HepG2 (cell line): Measurements from ENCODE around the gene MAP1LC3C. TPM values are rescaled to one million over a fixed set of nuclear protein-coding genes. Genes with fewer than 3 reads are reported as not detected.
A peak's percentile ranks its signal among the peaks of the same experiment; 100 is the strongest.

Experiments used
- SUZ12 ChIP-seq: fragments of 150-350 bp; IDR thresholded peaks from 2 replicates; pipeline ENCODE4 v1.6.1; 2014; ENCODE audit warnings: low read depth, low read length
- ZFAT ChIP-seq: sonication (generic); formaldehyde crosslinking; conservative IDR thresholded peaks from 2 replicates; pipeline ENCODE4 v1.8.1; 2023; ENCODE audit warnings: missing genetic modification reagents, inconsistent platforms
- ZNF605 ChIP-seq: sonication (generic); formaldehyde crosslinking; IDR thresholded peaks from 2 replicates; pipeline ENCODE4 v1.8.0; 2022; ENCODE audit warnings: mild to moderate bottlenecking, missing genetic modification reagents
- ZNF746 ChIP-seq: sonication (generic); formaldehyde crosslinking; IDR thresholded peaks from 2 replicates; pipeline ENCODE4 v1.8.0; 2022; ENCODE audit warnings: mild to moderate bottlenecking, missing genetic modification reagents
- polyA plus RNA-seq, 8 experiments: library from polyadenylated mRNA; depleted of rRNA in 3 of 8; stranded (reverse) in 7 of 8; unstranded in 1 of 8; fragments of >200 nt; fragmentation: Illumina TruSeq in 4 of 8; extraction: Trizol in 4 of 8; gene quantifications; 2 replicates each; pipeline versions ENCODE4 v1.2.1 to v1.2.3, GENCODE V29; 2011 to 2016; ENCODE audit warnings: low read depth in 4 of 8, missing spikeins in 1 of 8, mixed read lengths in 1 of 8; ENCODE audit not compliant: insufficient read depth in 1 of 8
- total RNA-seq, 5 experiments: library from RNA; depleted of rRNA; stranded (reverse); fragments of >200 nt; fragmentation: Illumina TruSeq; extraction: Trizol; gene quantifications; 2 replicates each; pipeline ENCODE4 v1.2.3, GENCODE V29; 2016; ENCODE audit warnings: low read depth in 1 of 5
- TF ChIP-seq, protein P1 (sequence below): sonication (generic); formaldehyde crosslinking; IDR thresholded peaks from 2 replicates; pipeline ENCODE4 v1.4.0; 2020; ENCODE audit warnings: missing genetic modification reagents
- TF ChIP-seq, protein P2 (sequence below): sonication (generic); formaldehyde crosslinking; IDR thresholded peaks from 2 replicates; pipeline ENCODE4 v1.4.0; 2020; ENCODE audit warnings: missing genetic modification reagents
- TF ChIP-seq, protein P3 (sequence below): sonication (generic); formaldehyde crosslinking; IDR thresholded peaks from 2 replicates; pipeline ENCODE4 v1.4.0; 2020; ENCODE audit warnings: mild to moderate bottlenecking, missing genetic modification reagents

The MAP1LC3C gene
- total and polyA plus RNA-seq, 2 of the 13 experiments (the other 11 are each of a cell fraction or from before 2014, with no cell fraction given), result not detected

DNA sequence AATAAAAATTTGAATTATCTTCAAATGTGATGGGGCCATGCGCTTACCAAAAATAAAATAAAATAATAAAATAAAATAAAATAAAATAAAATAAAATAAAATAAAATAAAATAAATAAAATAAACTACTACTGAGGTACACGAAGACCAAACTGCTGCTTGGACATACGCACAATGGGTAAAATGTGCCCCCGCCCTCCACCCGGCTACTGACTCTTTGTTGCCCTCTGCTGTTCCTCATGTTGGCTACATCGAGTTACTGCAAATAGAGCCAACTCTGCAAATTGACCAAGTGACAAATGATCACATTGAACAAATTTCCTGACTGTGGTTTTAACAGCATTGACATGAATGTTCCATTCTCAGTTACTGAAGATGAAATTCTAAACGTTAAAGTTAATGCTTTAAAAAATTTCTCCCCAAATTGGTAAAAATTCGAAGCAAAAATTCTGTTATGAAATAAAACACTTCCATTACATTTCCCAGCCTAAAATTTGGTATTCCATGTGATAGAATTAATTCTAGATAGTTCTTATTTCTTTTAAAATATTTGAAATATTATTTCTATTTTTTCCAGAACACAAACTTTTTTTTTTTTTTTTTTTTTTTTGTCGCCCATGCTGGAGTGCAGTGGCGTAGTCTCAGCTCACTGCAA lies 18.8 kb upstream of the MAP1LC3C start (continued):
- TF ChIP-seq, protein P1, sequence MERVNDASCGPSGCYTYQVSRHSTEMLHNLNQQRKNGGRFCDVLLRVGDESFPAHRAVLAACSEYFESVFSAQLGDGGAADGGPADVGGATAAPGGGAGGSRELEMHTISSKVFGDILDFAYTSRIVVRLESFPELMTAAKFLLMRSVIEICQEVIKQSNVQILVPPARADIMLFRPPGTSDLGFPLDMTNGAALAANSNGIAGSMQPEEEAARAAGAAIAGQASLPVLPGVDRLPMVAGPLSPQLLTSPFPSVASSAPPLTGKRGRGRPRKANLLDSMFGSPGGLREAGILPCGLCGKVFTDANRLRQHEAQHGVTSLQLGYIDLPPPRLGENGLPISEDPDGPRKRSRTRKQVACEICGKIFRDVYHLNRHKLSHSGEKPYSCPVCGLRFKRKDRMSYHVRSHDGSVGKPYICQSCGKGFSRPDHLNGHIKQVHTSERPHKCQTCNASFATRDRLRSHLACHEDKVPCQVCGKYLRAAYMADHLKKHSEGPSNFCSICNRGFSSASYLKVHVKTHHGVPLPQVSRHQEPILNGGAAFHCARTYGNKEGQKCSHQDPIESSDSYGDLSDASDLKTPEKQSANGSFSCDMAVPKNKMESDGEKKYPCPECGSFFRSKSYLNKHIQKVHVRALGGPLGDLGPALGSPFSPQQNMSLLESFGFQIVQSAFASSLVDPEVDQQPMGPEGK (CRISPR knock-in tag), result peak; percentile 68
- TF ChIP-seq SUZ12 (no peak), ZNF746 (no peak), ZFAT (CRISPR knock-in tag) (no peak), ZNF605 (CRISPR knock-in tag) (no peak)
- TF ChIP-seq, protein P2, sequence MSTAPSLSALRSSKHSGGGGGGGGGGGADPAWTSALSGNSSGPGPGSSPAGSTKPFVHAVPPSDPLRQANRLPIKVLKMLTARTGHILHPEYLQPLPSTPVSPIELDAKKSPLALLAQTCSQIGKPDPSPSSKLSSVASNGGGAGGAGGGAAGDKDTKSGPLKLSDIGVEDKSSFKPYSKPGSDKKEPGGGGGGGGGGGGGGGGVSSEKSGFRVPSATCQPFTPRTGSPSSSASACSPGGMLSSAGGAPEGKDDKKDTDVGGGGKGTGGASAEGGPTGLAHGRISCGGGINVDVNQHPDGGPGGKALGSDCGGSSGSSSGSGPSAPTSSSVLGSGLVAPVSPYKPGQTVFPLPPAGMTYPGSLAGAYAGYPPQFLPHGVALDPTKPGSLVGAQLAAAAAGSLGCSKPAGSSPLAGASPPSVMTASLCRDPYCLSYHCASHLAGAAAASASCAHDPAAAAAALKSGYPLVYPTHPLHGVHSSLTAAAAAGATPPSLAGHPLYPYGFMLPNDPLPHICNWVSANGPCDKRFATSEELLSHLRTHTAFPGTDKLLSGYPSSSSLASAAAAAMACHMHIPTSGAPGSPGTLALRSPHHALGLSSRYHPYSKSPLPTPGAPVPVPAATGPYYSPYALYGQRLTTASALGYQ, result no peak
- TF ChIP-seq, protein P3, sequence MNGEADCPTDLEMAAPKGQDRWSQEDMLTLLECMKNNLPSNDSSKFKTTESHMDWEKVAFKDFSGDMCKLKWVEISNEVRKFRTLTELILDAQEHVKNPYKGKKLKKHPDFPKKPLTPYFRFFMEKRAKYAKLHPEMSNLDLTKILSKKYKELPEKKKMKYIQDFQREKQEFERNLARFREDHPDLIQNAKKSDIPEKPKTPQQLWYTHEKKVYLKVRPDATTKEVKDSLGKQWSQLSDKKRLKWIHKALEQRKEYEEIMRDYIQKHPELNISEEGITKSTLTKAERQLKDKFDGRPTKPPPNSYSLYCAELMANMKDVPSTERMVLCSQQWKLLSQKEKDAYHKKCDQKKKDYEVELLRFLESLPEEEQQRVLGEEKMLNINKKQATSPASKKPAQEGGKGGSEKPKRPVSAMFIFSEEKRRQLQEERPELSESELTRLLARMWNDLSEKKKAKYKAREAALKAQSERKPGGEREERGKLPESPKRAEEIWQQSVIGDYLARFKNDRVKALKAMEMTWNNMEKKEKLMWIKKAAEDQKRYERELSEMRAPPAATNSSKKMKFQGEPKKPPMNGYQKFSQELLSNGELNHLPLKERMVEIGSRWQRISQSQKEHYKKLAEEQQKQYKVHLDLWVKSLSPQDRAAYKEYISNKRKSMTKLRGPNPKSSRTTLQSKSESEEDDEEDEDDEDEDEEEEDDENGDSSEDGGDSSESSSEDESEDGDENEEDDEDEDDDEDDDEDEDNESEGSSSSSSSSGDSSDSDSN (CRISPR knock-in tag), result no peak
